ENCODE data around the gene DYNLRB1. TPM values are rescaled to one million over a fixed set of nuclear protein-coding genes. Genes with fewer than 3 reads are reported as not detected.
A peak's percentile ranks its signal among the peaks of the same experiment; 100 is the strongest.

The DYNLRB1 gene
- total RNA-seq, 4 donors from 2014 or later = 77.6 to 181 (median 135) TPM

- DNase-seq = peak in 2 of 3 donors; percentile 73 to 83
- peaks cover 0 to 4% (median 0%) of the 10 kb centered on the region in 3 donors for H3K36me3 ChIP-seq
- peaks cover 0 to 25% (median 2%) of the 10 kb centered on the region in 4 donors for H3K4me1 ChIP-seq
- TF ChIP-seq CTCF (IDR thresholded peaks at IDR 0.05) = peak in 4 of 6 experiments; percentile 48 to 97 (median 92)
- TF ChIP-seq POLR2A (IDR thresholded peaks at IDR 0.05) = no peak
- H3K27ac ChIP-seq = peak overlapping the region in 2 of 4 donors; percentile 38 to 53
- peaks cover 0 to 5% (median 0%) of the 10 kb centered on the region in 4 donors for H3K9me3 ChIP-seq
- H3K4me3 ChIP-seq = no peak overlapping the region
- no peaks in the 10 kb centered on the region for H3K27me3 ChIP-seq
Measured at GRCh38 chr20:34579191-34579978, 63.2 kb downstream of the DYNLRB1 start.

GRCh38 chr20:34579979-34580940 lies 64.0 kb downstream of the DYNLRB1 start:
- peak in 2 of 3 donors; percentile 63 to 76 for DNase-seq
- no peak overlapping the region for H3K4me3 ChIP-seq
- TF ChIP-seq CTCF (IDR thresholded peaks at IDR 0.05) (no peak), POLR2A (IDR thresholded peaks at IDR 0.05) (no peak)
- H3K9me3 ChIP-seq = peaks cover 0 to 5% (median 0%) of the 10 kb centered on the region in 4 donors
- H3K27ac ChIP-seq = peak overlapping the region in 3 of 4 donors; percentile 23 to 53 (median 38)
- no peaks in the 10 kb centered on the region for H3K36me3 ChIP-seq
- no peaks in the 10 kb centered on the region for H3K27me3 ChIP-seq
- H3K4me1 ChIP-seq = peaks cover 0 to 25% (median 2%) of the 10 kb centered on the region in 4 donors

- peaks cover 0 to 25% (median 2%) of the 10 kb centered on the region in 4 donors for H3K4me1 ChIP-seq
- peaks cover 0 to 4% (median 0%) of the 10 kb centered on the region in 3 donors for H3K36me3 ChIP-seq
- H3K27me3 ChIP-seq = no peaks in the 10 kb centered on the region
- H3K9me3 ChIP-seq = peaks cover 0 to 5% (median 0%) of the 10 kb centered on the region in 4 donors
- DNase-seq = no peak
- peak overlapping the region; percentile 8 to 32 (median 25) for H3K27ac ChIP-seq
- no peak overlapping the region for H3K4me3 ChIP-seq
- TF ChIP-seq POLR2A (IDR thresholded peaks at IDR 0.05) = no peak
- TF ChIP-seq CTCF (IDR thresholded peaks at IDR 0.05) = no peak
Measured at GRCh38 chr20:34581341-34582184, 65.3 kb downstream of the DYNLRB1 start.

GRCh38 chr20:34582221-34582620 lies 66.0 kb downstream of the DYNLRB1 start:
- TF ChIP-seq POLR2A (IDR thresholded peaks at IDR 0.05) = no peak
- no peak for DNase-seq
- Histone ChIP-seq H3K4me3 (no peak overlapping the region), H3K9me3 (peaks cover 0 to 5% (median 0%) of the 10 kb centered on the region in 4 donors), H3K27ac (peak overlapping the region; percentile 8 to 32 (median 25)), H3K27me3 (no peaks in the 10 kb centered on the region), H3K4me1 (peaks cover 0 to 25% (median 2%) of the 10 kb centered on the region in 4 donors), H3K36me3 (peaks cover 0 to 8% (median 0%) of the 10 kb centered on the region in 3 donors)

- Histone ChIP-seq H3K9me3 (peaks cover 0 to 5% (median 0%) of the 10 kb centered on the region in 4 donors), H3K27me3 (no peaks in the 10 kb centered on the region), H3K27ac (peak overlapping the region in 1 of 4 donors; percentile 6), H3K36me3 (peaks cover 0 to 8% (median 0%) of the 10 kb centered on the region in 3 donors), H3K4me3 (no peak overlapping the region), H3K4me1 (peaks cover 0 to 25% (median 2%) of the 10 kb centered on the region in 4 donors)
- no peak for TF ChIP-seq POLR2A (IDR thresholded peaks at IDR 0.05)
- no peak for TF ChIP-seq CTCF (IDR thresholded peaks at IDR 0.05)
- no peak for DNase-seq
Measured at GRCh38 chr20:34582911-34583310, 66.7 kb downstream of the DYNLRB1 start.

Measured in Peyer's patch (tissue), 4 donors.